Measurements from ENCODE around the gene LOXL3.

Gene LOXL3

DNA sequence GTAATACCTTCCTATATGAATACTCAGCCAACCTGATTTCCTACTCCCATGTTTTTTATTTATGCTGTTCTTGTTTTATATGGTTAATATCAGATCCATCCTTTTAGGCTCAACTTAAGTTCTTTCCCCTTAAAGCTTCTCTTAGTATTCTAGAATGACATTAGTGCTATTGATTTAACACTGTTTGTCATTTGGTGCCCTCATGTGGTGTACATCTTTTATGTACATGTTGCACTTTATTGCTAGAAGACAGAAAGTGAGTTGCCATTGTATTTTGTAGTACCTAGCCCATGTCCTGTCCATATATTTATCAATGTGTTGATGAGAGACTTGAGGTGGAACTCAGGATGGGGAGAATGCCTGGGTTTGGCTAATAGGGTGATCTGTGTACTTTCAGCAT, 21.5 kb downstream of the LOXL3 start:
- Histone ChIP-seq H3K27ac (no peak overlapping the region), H3K4me3 (no peak overlapping the region)

DNA sequence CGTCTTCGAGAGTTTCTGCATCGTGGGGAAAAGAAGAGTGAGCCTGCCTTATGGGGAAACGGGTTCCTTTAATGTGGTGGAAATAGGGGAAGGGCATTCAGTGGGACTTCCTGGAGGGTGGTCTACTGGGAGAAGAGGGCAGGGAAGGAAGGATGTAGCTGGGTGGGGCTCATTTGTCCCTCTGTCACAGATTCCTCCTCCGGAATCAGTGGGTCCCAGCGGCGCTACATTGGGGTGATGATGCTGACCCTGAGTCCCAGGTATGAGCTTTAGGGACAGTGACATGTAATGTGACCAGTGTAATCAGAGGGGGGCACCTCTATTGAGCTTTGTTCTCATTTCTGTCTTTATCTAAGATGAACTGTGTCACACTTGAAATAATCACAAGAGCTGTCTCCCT, 22.1 kb downstream of the LOXL3 start:
- H3K4me3 ChIP-seq = no peak overlapping the region
- H3K27ac ChIP-seq = peak overlapping the region in 2 of 21 experiments; percentile 94

DNA sequence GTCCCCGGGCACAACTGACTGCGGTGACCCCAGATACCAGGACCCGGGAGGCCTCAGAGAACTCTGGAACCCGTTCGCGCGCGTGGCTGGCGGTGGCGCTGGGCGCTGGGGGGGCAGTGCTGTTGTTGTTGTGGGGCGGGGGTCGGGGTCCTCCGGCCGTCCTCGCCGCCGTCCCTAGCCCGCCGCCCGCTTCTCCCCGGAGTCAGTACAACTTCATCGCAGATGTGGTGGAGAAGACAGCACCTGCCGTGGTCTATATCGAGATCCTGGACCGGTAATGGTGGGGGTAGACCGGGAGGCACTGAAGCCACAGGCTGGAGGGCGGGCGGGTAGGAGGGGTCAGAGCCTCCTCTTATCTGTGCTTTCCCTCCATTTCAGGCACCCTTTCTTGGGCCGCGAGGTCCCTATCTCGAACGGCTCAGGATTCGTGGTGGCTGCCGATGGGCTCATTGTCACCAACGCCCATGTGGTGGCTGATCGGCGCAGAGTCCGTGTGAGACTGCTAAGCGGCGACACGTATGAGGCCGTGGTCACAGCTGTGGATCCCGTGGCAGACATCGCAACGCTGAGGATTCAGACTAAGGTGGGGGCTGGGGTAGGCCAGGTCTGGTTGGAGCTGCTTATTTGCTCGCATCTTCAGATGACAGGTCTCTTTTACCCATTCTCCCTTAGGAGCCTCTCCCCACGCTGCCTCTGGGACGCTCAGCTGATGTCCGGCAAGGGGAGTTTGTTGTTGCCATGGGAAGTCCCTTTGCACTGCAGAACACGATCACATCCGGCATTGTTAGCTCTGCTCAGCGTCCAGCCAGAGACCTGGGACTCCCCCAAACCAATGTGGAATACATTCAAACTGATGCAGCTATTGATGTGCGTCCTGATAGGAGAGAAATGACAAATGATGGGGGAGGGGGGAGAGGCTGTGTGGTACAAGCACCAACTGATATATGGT, 23.2 kb downstream of the LOXL3 start:
- Histone ChIP-seq H3K4me3 (peak overlapping the region; percentile 91 to 96 (median 94)), H3K27ac (peak overlapping the region; percentile 54 to 98 (median 94))

DNA sequence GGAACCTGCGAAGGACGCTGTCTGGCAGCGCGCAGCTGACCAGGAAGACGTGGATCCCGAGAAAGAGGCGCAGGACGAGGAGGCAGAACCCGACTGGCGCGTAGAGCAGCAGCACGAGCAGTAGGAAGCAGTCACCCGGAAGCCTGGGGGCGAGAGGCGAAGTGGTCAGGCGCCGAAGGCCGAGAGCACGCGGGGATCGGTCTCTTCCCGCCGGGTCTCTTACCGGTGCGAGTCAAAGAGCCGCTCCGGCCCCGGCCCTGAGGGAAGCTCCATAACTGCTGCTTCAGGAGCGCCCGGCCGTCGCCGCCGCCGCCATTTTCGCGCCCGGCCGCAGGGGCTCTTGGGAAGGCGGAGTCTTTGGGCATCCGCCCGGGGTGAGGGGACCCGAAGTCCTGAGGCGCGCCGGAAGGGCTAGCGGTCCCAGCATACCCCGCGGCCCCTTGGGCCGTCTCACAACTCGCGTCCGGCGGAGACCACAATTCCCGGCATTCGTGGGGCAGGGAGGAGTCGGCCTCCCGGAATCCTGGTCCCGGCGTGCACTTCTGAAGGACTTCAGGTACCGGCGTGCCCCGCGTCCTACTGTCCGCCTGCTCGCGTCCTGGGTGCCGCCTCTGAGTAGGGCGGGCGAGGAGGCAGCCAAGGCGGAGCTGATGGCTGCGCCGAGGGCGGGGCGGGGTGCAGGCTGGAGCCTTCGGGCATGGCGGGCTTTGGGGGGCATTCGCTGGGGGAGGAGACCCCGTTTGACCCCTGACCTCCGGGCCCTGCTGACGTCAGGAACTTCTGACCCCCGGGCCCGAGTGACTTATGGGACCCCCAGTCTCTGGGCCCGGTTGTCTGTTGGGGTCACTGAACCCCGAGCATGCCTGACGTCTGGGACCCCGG, 24.1 kb downstream of the LOXL3 start, which contains the start of the genes AUP1 and HTRA2:
TSS of gene AUP1 (minus strand) at position 350 of the 882 bp plus-strand sequence. CDS start at position 273, 77 bp downstream.
TSS of gene HTRA2 (plus strand) at position 577 of the 882 bp plus-strand sequence. CDS start at position 651, 74 bp downstream.
- peak within 1 kb of the TSS; percentile 91 to 96 (median 94) for H3K4me3 ChIP-seq
- H3K27ac ChIP-seq = peak within 1 kb of the TSS; percentile 77 to 98 (median 94)

DNA sequence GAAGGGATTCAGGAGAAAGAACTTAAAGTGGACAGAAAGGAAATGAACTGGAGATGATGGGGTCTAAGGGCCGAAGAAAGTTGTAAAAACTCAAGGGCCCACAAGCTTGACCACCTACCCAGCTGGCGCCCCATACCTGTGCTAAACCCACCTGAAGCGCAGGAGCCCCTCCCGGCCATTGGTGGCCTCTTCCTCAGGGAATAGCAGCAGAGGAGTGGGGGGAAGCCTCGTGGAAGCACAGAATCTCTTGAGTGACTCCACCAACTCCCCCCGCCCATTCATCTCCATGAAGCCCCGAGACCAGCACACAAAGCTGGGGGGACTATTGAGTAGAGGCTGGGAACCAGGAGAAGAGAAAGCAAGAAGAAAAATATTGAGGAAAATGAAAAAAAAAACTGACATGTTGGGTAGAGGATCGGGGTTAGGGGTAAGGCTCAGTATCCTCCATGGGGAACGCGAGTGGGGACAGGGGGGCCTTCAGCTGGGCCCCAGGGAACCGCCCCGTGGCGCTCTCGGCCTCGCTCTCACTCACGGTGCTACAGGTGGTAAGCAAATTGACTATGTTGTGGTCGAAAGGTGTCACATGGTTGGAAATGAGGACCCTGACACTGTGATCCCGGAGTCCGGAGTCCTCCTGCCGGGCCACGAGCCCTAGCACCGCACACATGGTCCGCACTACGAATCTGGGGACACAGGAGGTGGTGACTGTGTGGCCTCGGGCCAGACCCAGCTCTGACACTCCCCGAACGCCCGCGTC, 25.0 kb downstream of the LOXL3 start:
- H3K27ac ChIP-seq = peak overlapping the region; percentile 77 to 98 (median 94)
- H3K4me3 ChIP-seq = peak overlapping the region; percentile 91 to 96 (median 94)

DNA sequence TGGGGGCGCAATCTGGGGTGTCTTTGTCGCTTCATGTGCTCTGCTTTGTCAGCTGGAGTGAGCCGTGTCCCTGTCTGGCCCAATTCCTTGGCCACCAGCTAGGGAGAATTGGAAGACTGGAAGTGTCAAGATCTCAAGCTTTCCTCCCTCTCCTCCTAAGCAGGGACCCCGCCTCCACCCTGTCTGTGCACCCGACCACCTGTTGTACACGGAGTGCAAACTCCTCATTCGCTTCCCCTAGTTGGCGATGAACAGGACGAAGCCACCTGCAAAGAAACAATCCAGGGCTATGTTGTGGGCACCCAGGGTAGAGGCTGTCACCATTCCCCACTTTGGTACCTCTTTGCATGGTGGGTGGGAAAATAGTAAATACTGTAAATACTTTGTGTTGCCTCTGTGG, 26.0 kb downstream of the LOXL3 start:
- no peak overlapping the region for H3K27ac ChIP-seq
- H3K4me3 ChIP-seq = no peak overlapping the region

DNA sequence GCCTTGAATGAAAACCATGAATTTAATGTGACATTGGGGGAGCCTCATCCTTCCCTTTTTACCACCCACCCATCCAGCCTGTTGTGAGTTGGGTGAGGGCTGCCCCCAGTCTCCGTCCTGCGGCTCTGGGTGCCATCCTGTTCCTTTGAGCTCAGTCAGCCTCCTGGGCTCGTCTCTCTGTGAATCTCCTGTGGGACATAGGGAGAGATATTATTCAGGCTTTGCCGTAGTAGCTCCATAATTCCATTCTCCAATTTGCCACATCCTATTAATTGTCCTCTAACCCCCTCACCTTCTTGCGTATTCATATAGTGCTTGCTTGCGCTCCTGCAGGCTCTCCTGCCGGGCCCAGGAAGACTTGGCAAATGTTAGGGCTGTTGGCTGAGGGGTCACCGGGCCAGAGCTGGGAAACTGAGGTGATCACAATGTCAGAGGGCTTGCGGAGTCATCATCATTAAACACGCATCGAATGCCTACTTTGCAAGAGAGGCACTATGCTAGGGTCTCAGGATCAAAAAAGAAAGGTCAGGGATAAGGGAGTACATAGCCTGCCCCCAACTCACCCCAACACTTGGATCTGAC, 27.0 kb downstream of the LOXL3 start:
- Histone ChIP-seq H3K4me3 (no peak overlapping the region), H3K27ac (no peak overlapping the region)

DNA sequence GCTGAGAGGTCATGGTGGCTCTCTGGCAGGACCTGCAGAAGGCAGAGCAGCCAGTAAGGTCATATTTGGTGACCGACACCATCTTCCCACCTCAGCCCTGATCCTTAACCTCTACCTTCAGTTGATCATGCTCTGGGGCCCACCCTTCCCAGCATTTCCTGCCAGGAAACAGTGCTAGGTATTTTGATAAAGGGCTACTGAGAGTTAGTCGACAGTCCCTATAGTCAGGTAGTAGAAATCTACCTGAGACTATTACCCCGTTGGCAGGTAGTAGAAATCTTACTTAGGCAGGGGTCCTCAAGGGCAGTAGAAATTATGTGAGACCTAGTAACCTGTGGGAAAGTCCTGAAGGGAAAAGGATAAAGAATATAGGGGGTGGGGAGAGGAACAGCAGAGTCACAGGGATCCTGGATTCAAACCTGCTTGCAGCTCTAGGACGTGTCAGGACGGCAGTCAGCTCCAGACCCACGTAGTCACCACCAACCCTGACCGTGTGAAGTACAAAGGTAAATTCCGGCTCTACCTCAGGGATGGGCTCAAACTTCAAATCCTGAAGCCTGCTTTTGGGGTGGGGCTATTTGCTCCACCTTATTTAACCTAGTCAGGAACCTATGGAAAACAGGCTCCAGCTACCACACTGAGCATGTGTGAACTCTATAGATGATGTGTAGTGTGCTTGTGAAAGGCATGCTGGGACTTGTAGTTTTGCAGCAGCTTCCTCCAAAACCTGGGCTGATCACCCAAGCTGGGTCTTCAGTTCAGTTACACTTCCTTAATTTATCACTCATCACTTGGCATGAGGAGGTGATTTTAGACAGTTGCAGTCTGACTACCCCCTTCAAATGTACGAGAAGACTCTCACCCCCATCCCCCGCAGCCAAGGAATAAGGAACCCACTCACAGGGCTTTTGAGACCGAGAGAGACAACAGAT, 27.8 kb downstream of the LOXL3 start, which contains the start of gene DQX1:
TSS of gene DQX1 (minus strand) at position 515 of the 932 bp plus-strand sequence. CDS start at position 13, 502 bp downstream.
- Histone ChIP-seq H3K4me3 (no peak within 1 kb of the TSS), H3K27ac (peak within 1 kb of the TSS in 1 of 21 experiments; percentile 34)

DNA sequence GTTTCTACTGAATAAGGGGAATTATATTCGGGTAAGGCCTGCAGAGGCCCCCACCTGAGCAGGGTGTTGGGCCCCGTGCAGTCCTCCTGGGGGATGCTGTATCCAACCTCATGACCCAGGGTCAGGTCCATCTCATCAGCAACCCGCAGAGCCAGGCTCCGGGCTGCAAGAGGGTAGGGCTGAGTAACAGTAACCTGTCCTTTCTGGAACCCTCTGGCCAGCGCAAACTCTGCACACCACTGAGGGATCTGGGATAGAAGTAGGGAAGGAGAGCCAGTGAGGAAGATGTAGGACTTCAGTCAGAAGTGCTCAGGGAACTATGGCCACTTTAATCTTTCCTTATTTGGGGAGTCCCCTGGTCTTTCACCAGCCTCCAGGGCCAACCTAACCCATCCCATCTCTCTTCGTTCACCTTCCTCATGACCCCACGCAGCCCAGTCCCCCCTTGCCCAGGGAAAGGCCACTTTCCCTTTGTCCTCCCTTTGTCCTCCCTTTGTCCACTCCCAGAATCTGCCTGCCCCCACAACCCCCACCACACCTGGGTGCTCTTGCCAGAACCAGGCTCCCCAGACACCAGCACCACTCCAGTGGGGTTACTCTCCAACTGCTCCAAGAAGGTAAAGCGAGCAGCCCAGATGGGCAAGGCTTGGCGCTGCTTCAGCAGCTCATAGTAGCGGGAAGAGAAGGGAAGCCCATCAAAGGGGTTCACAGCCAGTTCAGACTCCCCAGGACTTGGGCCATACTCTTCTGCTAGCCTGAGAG, 28.6 kb downstream of the LOXL3 start:
- Histone ChIP-seq H3K4me3 (no peak overlapping the region), H3K27ac (no peak overlapping the region)

DNA sequence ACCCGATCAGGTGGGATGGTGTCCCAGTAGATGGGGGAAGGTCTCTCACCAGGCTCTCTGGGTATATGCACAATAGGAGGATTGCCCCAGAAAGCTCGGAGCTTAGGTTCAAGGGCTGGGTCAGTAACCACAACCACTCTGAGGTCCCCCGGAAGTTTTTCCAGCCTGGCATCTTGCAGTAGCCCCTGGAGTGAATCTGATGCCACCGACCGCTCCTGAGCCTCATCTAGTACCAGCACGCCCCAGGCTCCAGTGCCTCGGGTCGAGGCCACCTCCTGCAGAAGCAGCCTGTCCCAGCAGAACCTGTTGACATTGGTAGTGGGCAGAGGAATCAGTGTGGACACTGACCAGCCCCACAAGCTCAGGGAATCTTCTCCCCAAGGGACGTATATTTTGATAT, 29.7 kb downstream of the LOXL3 start:
- no peak overlapping the region for H3K4me3 ChIP-seq
- no peak overlapping the region for H3K27ac ChIP-seq

DNA sequence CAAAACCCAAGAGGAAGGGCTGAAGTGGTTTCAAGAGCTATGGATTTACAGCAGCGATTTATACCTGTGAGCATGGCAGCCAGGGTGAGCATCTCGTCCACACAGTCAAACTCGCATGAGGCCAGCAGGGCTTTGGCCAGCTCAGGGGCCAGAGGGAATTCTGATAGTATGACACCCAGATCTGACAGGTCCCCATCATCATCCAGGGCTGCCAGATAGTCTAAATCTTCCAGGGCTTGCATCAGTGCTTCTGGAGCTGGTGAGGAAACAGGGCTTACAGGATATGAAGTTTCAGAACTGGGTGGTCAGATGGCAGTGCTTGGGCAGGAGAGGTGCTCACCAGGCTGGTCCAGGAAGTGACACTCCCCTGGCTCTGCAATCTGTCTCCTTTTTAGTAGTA, 31.2 kb downstream of the LOXL3 start:
- Histone ChIP-seq H3K4me3 (no peak overlapping the region), H3K27ac (no peak overlapping the region)

DNA sequence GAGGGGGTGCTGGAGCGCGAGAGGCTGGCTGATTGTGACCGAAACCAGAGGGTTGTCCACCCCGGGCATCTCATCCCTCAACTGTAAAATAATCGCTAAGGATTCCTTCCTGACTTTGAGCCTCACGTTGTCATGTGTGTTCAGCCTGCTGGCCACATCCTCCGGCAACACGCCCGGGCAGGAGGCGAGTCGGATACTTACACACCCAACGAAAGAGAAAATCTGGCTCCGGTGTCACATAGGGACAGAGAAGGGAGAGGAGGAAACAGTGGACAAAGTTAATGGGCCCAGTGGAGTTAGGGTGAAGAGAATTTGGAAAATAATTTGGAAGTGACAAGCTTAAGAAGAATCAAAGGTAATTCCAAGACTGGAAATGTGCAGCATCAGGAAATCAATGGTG, 37.1 kb downstream of the LOXL3 start:
- Histone ChIP-seq H3K27ac (no peak overlapping the region), H3K4me3 (peak overlapping the region in 3 of 7 experiments; percentile 23 to 31 (median 31))

DNA sequence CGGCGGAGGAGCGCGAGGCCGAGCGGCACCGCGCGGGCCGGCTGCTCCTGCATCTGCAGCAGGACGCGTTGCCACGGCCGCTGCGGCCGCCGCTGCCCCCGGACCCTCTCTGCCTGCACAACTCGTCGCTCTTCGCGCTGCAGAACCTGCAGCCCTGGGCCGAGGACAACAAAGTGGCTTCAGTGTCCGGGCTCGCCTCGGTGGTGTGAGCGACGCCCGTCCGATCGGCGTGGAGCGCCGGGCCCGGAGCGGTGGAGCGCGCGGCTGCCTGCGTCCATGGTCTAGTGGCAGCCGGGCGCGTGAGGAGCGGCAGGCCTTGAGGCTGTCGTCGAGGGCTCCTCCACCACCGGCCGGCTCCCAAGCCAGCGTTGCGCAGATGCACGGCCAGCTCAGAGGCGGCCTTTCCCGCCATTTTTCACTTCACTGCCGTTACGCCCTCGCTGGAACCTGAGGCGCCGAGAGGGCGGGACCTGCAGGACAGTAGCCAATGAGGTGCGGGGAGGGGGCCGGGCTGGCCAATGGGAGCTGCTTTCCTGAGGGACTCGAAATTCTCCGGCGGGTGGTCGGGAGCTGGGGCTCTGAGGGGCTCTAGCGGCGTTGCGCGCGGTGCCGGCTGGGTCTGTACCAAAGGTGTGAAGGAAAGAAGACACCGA, 37.6 kb downstream of the LOXL3 start:
- Histone ChIP-seq H3K27ac (no peak overlapping the region), H3K4me3 (peak overlapping the region; percentile 3 to 31 (median 23))

DNA sequence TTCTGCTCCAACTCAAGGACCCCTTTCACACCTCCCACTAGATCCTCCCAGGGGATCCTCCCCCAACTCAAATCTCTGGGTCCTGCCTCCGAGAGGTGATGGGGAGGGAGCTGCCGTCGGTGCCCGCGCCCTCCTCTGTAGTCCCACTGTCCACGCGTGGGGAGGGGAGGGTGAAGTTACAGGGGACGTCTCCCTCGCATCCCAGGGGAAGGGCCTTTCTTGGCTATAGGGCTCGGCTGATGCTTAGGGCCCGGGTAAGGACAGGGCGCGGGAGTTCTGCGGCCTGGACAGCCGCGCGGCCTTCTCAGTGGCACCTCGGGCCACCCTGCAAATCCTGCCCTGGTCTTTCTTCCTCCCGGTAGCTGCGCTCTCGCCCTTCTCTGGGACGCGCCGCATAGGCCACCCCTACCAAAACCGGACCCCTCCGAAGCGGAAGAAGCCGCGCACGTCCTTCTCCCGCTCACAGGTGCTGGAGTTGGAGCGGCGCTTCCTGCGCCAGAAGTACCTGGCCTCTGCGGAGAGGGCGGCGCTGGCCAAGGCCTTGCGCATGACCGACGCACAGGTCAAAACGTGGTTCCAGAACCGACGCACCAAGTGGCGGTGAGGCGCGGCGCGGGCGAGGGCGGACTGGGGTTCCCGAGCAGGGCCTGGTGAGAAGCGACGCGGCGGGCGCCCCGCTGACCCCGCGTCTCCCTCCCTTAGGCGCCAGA, 38.3 kb downstream of the LOXL3 start:
- Histone ChIP-seq H3K4me3 (peak overlapping the region; percentile 3 to 31 (median 23)), H3K27ac (no peak overlapping the region)

DNA sequence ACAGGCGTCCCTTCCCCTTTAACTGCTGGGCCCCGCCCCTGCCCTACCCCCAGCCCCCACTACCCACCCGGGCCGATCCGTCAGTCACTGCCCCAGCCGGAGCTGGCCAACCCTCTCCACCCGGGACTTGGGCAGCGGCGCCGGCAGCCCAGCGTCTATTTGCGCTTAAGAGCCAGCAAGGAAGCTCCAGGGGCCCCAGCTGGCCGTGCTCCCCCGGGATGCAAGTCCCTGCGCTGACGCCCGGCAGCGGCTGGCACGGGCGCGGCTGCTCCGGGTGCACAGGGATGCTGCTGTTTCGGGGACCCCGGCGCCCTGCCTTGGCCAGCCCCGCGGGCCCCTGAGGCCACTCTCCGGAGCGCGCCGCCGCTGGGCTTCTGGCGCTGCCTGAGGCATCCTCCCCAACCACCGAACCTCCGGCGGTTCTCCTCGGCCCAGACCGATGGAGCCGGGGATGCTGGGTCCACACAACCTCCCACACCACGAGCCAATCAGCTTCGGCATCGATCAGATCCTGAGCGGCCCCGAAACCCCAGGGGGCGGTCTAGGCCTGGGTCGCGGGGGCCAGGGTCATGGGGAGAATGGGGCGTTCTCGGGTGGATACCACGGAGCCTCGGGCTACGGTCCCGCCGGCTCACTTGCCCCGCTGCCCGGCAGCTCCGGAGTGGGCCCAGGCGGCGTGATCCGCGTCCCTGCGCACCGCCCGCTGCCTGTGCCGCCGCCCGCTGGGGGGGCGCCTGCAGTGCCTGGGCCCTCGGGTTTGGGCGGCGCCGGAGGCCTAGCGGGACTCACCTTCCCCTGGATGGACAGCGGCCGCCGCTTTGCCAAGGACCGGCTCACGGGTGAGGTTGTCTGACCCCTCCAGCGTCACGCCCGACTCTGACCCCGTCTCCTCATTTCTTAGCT, 39.1 kb downstream of the LOXL3 start, which contains the start of gene TLX2:
TSS of gene TLX2 (plus strand) at position 83 of the 903 bp plus-strand sequence. CDS start at position 440, 357 bp downstream.
- Histone ChIP-seq H3K4me3 (peak within 1 kb of the TSS in 3 of 7 experiments; percentile 4 to 5 (median 4)), H3K27ac (no peak within 1 kb of the TSS)
